ENCODE data around the gene HNRNPM.
"Not testable (repeated sequence)": the region's sequence is repeated elsewhere in the genome, so short reads cannot be mapped to it uniquely, and the experiment has no call there.

The HNRNPM gene

DNA sequence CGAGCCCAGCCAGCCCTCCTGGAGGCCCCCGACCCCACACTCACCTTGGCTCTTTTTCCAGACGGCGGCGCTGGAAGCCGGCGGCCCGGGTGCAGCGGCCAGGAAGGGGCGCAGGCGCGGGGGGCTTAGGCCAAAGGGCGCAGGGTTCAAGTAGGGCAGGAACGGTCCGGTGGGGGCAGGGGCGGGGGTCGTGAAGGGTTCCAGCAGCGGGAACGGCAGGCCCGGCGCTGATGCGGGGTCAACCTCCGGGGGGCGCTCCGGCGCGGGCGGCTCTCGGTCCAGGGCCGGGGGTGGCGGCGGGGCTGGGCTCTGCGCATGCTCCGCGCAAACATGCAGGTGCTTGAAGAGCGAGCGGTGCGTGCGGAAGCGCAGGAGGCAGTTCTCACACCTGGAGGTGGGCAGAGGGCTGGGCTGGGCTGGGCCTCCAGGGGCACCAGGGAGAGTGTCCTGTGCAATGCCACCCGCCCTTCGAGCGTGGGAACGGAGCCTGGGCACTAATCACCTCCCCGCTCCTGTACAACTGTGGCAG lies 66.9 kb downstream of the HNRNPM start:
- no peak for DNase-seq (ENCODE audit: low spot score)
- no peak for FAIRE-seq

DNA sequence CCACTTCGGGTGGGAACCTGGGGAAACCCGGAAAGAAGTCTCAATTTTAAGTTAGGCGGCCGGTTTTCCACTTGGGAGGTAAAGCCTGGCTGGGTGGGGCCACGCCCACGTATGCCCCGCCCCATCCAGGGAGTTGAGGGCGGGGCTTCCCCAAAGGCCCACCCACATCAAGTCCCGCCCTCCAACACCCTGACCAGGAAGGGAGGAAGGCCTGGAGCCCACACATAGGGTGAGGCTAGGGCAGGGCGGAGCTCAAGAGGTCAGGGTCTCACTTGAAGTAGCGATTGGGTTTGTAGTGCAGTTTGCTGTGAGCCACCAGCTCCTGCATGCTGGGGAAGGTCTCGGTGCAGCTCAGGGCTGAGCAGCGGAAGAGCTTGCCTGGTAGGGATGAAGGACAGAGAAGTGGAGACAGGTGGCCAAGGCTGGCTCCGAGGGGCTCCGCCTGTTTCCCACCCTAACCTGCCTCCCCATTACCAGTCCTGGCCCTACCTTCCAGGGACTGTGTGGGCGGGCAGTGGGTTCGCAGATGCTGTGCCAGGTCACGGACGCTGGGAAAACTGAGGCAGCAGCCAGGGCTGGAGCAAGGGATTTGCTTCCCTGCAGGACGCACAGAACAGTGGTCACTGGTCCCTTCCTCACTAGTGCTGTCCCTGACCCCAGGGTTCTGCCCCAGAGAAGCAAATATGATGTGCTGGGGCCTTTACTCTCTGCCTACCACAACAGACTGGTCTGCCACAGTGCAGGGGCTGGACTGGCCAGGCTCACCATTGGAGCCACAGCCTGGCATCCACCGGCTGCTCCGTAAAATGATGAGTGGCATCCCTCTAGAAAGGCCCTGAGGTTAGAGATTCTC lies 67.6 kb downstream of the HNRNPM start:
- DNase-seq (ENCODE audit: low spot score): no peak
- no peak for FAIRE-seq

DNA sequence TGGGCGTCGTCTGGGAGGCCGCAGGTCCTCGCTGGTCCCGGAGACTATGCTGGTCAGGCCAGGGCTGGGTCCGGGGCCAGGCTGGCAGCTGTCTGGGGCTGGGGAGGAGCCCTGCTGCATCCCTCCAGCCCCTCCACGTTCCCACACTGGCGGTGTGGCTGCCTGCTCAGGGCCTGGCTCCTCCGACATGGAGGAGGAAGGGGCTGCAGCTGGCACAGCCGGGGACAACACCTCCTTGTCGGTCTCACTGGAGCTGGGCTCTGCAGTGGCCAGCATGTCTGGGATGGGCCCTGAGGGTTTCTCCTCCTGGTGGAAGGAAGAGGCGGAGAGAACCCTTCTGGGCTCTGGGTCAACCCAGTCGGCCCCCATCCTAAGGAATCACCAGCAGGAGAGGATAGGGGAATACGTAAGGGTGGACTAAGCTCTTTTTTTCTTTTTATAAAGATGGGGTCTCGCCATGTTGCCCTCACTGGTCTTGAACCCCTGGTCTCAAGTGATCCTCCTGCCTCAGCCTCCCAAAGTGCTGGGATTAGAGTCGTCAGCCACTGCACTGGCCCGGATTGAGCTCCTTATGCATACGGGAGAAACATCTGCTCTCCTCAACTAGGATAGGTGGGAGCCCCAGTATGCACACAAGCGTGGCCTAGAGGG lies 68.4 kb downstream of the HNRNPM start:
- no peak for FAIRE-seq

DNA sequence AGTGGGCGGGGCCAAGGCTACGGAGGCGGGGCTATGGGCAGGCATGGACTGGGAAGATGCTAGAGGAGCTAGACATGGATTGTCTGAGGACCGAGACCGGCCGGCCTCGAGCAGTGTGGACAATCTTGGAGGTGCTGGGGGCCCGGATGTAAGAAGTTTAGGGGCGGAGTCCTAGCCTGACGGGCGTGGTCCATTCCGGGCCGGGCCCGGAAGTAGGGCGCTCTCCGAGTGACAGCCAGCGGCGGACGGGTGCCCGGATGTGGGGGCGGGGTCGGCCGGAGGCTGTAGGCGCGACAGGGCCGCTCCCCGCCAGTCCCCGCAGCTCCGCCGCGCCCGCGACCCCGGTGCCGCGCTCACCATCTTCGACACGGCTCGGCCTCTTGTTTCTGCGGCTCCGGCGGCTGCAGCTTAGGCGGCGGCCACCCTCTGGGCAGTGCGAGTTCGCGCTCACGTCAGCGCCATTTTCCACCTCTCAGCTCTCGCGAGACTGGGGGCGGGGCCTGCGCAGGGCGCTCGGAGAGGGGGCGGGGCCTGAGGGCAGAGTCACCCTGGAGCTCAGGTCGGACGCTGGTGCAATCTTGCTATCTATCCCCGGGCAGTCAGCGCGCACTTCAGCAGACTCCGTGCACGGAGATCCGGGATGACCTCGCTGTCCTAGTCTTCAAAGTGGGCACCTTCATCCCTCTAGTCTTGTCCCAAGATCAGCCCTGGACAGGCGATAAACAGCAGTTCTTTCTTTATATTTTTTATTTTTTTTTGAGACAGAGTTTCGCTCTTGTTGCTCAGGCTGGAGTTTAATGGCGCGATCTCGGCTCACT lies 69.1 kb downstream of the HNRNPM start, which contains the start of gene ZNF414:
TSS of gene ZNF414 (minus strand) at position 481 of the 818 bp plus-strand sequence. CDS start at position 360, 121 bp downstream.
- DNase-seq (ENCODE audit: low spot score) (peak; percentile 89), FAIRE-seq (peak; percentile 79)

More for the DNA sequence above, 68.4 kb downstream of the HNRNPM start:
- DNase-seq (ENCODE audit: low spot score): no peak

DNA sequence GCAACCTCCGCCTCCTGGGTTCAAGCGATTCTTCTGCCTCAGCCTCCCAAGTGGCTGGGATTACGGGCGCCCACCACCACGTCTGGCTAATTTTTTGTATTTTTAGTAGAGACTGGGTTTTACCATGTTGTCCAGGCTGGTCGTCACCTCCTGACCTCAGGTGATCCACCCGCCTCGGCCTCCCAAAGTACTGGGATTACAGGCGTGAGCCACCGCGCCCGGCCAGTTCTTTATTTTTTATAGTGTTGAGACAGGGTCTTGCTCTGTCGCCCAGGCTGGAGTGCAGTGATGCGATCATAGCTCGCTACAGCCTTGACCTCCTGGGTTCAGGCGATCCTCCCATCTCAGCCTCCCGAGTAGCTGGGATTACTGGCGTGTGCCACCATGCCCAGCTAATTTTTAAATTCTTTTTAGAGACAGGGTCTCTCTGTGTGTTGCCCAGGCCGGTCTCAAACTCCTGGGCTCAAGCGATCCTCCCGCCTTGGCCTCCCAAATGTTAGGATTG lies 69.8 kb downstream of the HNRNPM start:
- not testable (repeated sequence) for DNase-seq (ENCODE audit: low spot score); FAIRE-seq

DNA sequence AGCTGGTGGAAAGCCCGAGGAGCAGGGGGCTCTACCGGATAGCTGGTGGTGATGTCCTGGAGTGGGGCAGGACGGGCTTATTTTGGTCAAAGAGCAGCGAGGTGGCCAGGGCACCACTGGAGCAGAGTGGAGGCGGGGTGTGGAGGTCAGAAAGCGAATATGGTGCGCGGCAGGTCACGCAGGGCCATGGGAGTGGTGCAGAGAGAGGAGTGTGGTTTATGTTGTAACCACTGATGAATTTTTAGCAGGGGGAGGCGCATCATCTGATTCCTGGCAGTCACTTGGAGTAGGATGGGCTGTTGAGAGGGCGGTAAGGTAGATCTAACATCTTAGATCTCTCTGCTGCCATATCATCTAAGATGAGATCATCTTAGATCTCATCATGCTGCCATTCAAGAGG lies 70.5 kb downstream of the HNRNPM start:
- no peak for DNase-seq (ENCODE audit: low spot score)
- no peak for FAIRE-seq

DNA sequence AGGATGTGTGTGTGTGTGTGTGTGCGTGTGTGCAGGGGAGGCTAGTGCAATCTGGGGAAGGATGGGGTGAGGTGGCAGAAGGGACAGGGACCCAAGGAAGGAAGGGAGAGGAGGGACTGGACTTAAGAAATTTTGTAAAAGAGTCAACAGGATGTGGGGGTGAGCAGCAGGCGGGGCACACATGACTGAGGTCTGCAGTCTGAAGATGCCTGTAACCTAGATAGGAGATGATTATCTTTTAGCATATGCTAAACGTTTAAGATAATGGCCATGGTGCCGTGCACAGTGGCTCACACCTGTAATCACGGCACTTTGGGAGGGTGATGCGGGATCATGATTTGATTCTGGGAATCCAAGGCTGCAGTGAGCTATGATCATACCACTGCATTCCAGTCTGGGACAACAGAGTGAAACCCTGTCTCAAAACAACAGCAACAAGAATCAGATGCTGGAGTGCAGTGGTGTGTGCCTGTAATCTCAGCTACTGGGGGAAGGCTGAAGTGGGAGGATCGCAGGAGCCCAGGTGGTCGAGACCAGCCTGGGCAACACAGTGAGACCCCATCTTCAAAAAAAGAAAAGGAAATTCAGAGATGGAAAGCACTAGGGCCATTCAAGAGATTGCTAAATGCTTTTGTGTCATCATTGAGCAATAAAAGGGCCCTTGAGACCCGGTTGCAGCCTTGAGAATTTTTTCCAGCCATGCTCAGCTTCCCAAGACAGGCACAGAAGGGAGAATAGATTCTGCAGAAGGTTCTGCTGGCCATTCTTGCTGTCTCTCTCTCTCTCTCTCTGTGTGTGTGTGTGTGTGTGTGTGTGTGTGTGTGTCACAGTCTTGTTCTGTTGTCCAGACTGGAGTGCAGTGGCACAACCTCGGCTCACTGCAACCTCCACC lies 73.0 kb downstream of the HNRNPM start:
- FAIRE-seq: no peak

DNA sequence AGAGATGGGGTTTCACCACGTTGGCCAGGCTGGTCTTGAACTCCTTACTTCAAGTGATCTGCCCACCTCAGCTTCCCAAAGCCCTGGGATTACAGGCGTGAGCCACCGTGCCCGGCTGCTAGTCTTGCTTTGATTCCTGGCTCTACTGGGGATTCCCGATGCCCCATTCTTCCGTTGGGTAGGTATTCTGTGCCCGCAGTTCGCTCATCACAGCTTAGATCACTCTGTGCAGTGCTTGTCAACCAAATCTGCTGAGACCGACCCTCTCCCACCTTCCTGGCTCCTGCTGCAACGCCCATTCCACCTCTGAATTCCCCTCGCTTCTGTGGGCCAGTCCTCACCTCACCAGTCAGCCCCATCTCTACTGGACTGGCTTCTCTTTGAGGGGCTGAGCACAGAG lies 73.8 kb downstream of the HNRNPM start:
- FAIRE-seq: no peak

More for the DNA sequence above, 73.0 kb downstream of the HNRNPM start:
- DNase-seq (ENCODE audit: low spot score): no peak

DNA sequence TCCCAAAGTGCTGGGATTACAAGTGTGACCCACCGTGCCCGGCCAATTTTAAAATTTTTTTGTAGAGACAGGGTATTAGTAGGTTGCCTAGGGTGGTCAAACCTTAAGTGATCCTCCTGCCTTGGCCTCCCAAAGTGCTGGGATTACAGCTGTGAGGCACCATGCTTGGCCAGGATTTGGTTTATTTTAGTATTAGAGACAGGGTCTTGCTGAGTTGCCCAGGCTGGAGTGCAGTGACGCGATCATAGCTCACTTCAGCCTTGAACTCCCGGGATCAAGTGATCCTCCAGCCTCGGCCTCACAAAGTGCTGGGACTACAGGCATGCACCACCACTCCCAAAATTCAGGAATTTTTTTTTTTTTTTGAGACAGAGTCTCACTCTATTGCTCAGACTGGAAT lies 74.6 kb downstream of the HNRNPM start:
- FAIRE-seq: no peak
- no peak for DNase-seq (ENCODE audit: low spot score)

More for the DNA sequence above, 73.8 kb downstream of the HNRNPM start:
- no peak for DNase-seq (ENCODE audit: low spot score)

DNA sequence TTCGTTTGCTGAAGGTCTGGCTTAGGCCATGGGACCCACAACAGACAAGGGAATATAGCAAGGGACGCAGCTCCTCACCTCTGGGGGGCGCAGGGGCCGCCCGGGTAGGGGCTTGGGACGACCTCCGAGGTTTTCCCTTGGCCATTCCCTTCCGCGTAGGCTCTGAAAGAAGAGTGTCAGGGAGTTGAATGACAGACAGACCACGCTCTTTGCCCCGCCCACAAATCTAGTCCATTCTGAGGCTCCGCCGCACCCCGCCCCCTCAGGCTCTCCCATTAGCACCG lies 80.6 kb downstream of the HNRNPM start:
- FAIRE-seq (no peak), DNase-seq (ENCODE audit: low spot score) (no peak)

DNA sequence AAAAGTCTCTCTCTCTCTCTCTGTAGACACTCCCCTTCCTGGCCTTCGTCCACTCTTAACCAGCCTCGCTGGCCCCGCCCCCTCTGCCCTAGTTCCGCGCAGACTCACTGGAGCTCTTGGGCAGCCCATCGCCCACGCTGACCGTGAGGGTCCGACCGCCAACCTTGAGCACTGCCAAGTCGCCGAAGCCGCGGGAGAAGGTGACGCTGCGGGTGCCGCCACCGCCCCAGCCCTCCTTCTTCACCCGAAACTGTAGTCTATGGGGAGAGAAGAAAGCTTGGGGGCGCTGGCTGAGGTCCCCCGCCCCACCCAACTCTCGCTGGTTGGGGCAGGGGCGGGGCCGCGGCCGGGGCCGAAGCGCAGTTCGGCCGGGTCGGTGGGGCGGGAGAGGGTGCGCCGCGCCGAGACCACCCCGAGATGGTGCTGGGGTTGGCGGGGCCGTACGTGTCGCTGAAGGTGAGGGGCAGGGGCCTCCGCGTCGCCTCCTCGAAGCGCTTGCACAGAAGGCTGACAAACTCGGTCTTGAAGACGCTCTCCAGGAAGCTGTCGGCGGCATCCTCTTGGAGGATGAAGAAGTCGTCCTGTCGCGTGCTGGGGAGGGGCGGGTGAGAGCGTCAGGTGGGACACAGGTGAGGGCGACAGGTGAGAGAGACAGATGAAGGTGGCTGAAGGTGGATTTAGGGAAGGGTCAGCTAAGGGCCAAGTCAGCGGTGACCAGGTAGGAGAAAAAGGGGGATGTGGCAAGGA lies 81.7 kb downstream of the HNRNPM start:
- FAIRE-seq: no peak
- DNase-seq (ENCODE audit: low spot score): peak; percentile 23

DNA sequence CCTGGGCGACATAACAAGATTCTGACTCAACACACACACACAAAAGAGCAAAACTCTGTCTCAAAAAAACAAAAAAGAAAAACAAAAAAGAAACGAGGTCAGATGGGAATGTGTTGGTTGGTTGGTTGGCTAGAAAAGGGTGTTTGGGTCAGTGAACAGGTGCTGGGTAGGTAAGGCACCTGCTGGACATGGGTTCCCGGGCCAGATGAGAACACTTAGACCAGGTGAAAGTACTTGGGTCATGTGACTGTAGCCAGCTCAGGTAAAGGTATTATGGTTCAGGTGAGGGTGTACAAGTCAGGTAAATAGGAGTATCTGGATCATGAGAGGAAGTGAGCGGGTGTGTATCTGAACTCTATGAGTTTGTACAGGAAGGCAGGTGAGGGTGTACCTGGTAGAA lies 83.7 kb downstream of the HNRNPM start:
- no peak for FAIRE-seq
- DNase-seq (ENCODE audit: low spot score): no peak

DNA sequence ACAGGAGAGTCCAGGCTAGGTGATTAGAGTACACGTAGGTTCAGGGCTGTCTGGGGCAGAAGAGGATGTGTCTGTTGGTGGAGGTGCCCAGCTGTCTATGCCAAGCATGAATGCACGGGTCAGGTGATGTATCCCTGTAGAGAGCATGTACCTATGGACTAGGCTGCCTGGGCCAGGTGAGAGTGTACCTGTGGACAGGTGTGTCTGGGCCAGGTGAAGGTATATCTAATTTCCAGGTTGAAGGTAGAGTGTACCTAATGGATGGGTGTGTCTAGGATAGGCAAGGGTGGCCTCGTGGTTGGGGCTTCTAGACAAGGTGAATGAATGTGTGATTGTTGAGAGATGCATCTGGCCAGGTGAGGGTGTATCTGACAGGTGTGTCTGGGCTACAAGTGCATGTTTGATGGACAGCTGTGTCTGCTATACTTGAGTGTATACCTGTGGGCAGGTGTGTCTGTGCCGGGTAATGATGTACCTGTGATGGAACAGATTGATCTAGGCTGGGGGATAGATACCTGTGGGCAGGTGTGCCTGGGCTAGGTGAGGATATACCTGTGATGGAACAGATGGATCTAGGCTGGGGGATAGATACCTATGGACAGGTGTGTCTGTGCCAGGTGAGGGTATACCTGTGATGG lies 84.7 kb downstream of the HNRNPM start:
- DNase-seq (ENCODE audit: low spot score) (no peak), FAIRE-seq (no peak)

DNA sequence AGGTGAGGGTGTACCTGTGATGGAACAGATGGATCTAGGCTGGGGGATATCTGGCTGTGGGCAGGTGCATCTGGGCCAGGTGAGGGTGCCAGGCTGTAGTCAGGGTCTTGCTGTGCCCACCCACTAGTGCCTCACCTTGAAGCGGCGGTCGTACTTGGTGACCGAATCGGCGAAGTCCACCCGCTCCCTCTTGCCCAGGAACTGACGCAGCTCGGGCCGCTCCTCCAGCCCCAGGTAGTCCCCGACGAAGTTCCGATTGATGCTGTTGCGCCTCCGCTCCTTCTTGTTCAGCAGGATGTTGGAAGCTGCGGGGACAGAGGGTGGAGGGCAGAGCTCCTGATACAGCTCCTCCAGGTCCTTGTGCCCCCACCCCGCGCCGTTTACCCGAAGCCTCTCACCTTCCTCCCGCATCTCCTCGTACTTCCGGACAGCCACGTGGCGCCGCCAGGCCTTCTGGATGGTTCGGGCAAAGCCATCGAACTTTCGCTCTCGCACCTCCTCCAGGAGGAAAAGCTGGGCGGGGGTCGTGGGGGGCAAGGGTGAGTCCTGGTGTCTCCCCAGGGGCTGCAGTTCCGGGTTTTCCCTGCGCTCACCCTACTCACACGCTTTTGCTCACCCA lies 85.4 kb downstream of the HNRNPM start:
- FAIRE-seq (no peak), DNase-seq (ENCODE audit: low spot score) (no peak)

DNA sequence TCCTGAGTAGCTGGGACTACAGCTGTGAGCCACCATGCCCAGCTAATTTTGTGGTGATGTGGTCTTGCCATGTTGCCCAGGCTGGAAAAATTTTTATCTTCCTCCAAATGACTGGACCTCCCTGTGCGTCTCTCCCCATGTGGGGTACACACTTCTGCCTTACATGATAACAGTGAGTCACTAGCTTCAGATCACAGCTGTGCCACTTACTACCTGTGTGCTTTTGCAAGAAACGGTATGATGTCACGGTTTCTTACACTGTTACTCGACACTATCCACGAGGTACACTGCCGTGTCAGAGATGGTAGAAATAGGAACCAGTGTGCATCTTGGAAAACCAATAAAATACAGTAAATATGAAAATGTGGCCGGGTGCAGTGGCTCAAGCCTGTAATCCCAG lies 86.7 kb downstream of the HNRNPM start:
- DNase-seq (ENCODE audit: low spot score): no peak
- no peak for FAIRE-seq

DNA sequence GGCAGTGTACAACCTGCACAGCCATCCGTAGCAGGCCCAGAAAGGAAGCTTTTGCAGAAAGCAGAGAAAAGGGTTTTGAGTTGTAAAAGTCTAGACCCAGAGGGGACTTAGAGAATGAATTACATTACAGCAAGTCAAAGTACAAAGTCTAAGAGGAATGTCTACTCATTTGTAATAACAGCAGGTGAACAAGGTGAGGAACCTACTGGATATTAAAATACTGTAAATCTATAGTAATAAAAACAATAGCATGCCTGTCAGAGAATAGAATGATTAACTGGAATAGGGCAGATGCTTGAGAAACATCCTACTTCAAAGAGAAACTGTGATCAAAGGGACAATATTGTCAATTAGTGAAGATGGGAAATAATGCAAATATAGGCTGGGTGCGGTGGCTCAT lies 87.5 kb downstream of the HNRNPM start:
- FAIRE-seq: no peak
- DNase-seq (ENCODE audit: low spot score): no peak

DNA sequence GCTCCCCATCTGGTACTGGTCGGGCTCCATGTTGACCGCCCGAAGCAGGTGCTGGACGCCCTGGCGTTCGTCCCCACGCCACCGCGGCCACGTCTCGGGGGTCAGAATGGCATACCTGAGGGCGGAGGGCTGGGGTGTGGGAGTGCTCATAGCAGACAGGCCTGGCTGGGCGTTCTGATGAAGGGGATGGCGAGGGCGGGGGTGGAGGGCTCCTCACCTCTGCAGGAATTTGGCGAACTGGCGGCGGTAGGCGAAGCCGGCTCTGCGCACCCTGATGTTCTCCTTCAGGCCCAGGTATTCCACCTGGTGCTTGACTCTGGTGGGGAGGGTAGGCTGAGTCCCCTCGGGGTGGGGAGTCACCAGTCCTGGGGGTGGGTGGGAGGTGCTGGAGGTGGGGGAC lies 91.5 kb downstream of the HNRNPM start:
- DNase-seq (ENCODE audit: low spot score): no peak
- FAIRE-seq: no peak

DNA sequence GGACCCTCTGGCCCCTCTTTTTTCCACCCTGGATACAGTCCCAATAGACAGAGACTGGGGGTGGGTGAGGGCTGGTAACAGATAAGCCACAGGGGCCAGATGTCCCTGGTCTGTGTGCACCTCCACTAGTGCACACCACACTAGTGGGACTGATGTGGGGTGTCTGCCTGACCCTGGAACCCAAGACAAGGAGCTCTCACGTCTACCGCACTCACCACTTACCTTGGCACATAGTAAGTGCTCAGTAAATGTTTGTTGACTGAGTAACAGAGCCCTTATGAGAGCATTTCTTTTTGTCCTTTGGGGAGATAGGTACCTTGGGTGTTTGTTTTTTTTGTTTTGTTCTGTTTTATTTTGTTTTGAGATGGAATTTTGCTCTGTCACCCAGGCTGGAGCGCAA lies 92.3 kb downstream of the HNRNPM start:
- FAIRE-seq: no peak
- no peak for DNase-seq (ENCODE audit: low spot score)
